ENCODE results near the gene RASAL2. TPM values are rescaled to one million over a fixed set of nuclear protein-coding genes. Genes with fewer than 3 reads are reported as not detected.

The RASAL2 gene
- not detected for total RNA-seq

DNA sequence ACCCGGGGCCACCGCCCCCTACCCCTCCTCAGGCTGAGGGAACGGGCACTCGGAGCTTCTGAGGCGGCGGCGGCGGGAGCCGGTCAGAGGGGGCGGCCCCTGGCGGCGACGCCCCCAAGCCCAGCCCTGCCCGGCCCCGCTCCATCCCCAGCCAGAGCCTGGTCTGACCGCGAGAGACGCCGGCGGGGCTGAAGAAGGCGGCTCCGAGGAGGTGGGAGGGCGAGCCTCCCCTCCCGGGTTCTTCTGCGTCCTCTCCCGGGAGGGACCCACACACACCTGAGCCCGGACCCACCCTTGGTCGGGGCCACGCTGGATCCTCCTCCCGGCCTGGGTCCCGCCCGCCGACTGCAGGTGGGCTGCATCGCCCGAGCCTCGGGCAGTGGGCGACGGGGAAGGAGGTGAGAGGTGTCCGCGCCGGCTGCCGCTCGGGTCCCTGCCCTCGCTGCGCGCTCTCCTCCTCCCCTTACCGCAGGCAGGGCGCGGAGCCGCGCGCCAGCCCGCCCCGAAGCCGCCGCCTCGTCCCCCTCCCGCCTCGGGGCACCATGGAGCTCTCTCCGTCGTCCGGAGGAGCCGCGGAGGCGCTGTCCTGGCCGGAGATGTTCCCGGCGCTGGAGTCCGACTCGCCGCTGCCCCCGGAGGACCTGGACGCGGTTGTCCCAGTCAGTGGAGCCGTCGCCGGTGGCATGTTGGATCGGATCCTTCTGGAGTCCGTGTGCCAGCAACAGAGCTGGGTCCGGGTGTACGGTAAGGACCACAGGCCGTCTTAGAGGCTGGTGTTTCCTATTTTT is at the start of gene RASAL2:
RASAL2 (plus strand) TSS at position 154 of the 788 bp plus-strand sequence; CDS start at position 543, 389 bp downstream.
- CTCF ChIA-PET, result no interaction called here

DNA sequence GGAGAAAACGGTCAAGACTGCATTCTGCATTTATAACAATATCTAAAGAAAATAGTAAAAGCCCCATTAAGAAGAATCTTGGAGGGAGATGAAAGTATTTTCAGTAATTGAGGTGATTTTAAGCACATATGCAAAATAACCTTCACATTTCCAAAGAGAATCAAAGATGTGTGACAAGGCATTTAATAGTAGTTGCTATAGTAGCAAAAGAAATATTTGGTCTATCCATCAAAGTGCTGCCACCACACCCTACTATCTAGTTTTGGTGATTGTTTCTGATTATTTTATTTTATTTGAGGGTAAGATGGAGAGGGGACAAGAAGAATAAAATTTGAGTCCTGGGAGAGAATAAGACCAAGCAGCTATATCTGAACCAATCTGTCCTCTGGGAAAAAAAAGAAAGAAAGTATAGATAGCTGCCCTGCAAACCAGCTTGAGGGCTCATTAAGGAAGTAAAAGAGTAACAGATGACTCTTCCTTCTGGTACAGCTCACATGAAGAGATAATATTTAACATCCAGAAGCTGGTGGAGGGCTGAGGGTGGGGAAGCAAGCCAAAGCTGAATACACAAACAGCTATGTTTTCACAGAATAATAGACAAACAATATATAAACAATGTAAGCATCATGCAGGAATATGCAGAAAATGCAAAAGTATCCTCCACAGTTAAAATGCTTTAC is 47.2 kb upstream of the RASAL2 start:
- POLR2A ChIA-PET, result no interaction called here
- CTCF ChIA-PET, result no interaction called here

More for the DNA sequence above, at the start of gene RASAL2:
- POLR2A ChIA-PET, result no interaction called here

DNA sequence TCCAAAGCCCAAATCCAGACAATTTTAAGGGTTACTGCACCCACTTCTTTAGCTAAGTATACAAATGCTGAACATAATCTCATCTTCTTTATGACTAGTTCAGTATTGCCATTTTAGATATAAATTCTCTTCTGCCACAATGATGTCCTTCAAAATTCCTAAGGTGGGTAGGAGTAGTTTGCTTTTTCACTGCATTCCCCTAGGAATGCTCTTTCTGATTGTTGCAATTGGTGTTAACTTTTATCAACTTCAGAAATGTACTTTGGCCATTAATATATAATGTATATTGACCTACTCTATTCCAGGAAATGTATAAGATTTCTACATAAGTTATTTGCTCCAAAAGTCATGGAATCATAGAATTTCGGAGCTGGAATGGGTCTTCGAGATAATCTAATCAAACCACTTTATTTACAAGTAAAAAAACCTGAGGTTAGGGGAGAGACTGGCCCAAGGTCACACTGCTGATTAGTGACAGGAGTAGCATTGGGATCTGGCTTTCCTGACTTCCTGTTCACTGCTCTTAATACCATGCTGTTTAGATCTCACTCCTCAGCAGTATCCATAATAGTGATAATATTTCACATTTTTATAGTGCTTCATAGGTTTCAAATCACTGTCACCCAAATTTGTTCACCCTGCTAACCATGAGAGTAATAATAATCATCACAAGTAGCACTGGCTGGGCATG is 46.4 kb upstream of the RASAL2 start:
- CTCF ChIA-PET, result no interaction called here
- POLR2A ChIA-PET, result no interaction called here

DNA sequence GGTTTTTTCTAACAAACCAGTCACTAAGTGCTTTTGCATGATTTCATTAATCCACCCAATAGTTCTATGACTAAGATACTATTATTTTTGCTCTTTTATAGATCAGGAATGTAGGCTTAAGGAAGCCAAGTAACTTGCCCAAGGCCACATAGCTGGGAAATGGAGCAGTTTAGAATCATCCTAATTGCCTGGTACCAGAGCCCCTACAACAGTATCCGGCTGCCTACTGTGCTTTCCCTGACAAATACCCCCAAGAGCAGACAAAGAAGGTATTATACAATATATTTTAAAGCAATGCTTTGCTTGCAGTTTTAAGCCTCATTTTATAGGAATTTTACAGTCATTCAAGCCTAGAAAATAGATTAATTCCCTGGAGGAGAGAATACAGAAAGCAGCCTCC is 45.5 kb upstream of the RASAL2 start:
- ChIA-PET CTCF (no interaction called here), POLR2A (no interaction called here)

DNA sequence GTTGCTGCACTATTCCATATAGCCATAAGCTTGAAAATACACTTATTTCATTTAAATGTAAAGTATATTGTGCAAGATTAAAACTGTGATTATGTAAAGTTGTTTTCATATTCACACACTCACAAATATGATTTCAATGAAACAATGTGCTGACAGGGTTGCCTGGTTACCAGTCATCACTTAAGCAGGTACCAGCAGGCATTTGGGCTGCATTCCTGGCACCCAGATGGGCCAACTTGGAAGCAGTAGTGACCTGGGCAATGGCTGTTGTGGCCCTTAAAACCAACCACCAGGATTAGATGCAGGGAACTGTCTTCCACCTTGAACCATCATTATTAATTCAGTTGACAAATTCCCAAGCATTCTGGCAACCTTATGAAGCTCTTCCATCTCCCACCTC is 45.0 kb upstream of the RASAL2 start:
- CTCF ChIA-PET, result no interaction called here
- POLR2A ChIA-PET, result no interaction called here

DNA sequence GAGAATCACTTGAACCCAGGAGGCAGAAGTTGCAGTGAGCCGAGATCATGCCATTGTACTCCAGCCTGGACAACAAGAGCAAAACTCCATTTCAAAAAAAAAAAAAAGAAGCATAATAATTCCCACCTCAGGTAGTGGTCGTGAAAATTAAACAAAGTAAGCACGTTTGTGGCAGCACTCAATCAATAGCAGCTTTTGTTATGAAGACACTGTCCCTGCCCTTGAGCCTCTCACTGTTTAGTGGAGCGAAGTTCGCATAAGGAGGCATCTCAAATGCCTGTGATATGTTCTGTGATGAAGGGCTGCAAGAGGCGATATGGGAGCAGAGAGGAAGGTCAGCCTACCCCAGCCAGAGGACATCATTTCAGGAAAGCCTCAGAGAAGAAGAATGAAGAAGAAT is 43.8 kb upstream of the RASAL2 start:
- POLR2A ChIA-PET, result no interaction called here
- CTCF ChIA-PET, result no interaction called here

DNA sequence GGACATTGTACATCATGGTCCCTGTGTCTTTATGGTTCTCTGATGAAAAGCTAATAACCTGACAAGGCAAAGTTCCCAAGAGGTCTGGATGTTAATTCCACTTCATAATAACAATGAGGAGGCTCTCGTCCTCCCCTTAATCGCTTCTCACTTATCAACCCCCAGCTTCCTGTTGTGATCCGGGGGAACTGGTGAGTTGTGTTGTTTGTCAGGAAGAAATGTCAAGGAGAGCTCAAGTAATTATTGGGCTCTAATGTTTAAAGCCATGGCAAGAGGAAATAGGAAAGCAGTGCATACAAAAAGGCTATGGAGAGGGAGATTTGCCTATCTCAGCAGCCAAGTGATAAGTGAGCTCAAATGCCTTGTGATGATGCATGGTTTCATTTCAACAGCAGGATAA is 42.8 kb upstream of the RASAL2 start:
- POLR2A ChIA-PET, result no interaction called here
- CTCF ChIA-PET, result no interaction called here

DNA sequence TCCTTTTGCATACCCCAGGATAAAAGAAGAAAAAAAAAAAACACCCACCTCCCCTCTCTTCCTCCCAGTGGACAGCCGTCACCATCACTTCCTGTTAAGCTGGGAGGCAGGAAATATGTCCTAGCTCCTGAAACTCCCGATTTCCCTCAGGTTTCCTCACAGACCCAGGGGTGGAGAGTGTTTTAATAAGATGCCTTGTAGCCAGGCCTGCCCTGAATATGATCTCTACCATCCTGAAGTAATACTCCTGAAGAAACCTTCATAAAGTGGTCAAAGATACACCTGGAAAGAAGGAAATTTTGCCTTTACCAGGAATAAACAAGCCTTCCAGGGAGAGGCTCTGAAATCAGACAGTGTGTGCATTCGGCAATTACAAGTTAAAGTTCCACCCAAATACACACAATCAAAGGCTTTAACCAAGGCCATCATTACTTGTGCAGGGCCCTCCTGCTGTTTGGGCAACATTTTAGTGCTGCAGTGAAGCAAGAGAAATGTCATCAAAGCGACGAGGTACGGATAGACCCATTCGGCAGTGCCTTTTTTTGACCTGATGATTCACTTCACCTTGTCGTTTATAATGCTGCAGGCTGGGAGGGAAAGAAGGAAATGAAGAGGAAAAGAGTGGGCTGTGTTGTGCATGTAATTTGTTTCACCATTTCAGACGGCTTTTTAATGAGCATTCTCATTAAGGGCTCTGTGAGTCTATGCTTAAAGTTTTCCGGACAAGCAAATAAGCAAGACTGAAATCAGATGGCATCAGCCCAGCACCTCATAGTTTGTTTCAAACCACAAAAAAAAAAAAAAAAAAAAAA is 41.0 kb upstream of the RASAL2 start:
- ChIA-PET POLR2A (no interaction called here), CTCF (interaction anchor here (0.7 kb wide), 1 partner anchor 11 kb away, joined by 3 read pairs; no protein-coding TSS in a partner anchor)

DNA sequence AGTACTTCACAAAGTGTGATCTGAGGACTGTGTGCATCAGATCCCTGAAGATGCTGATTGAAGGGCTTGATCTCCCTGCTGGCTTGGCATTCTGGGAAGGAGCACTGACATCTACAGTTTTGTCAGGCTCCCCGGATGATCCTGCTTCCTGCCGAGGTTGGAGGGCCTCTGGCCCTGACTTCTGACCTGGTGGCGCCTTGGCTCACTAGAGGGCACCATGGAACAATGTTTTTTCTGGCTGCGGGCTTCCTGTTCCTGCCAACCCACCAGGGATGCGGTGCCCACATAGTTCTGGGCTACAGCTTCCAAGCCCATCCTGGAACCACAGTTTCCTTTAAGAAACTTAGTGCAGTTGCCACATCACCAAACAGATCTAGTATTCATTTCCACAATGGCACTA is 38.8 kb upstream of the RASAL2 start:
- CTCF ChIA-PET, result no interaction called here
- POLR2A ChIA-PET, result no interaction called here

DNA sequence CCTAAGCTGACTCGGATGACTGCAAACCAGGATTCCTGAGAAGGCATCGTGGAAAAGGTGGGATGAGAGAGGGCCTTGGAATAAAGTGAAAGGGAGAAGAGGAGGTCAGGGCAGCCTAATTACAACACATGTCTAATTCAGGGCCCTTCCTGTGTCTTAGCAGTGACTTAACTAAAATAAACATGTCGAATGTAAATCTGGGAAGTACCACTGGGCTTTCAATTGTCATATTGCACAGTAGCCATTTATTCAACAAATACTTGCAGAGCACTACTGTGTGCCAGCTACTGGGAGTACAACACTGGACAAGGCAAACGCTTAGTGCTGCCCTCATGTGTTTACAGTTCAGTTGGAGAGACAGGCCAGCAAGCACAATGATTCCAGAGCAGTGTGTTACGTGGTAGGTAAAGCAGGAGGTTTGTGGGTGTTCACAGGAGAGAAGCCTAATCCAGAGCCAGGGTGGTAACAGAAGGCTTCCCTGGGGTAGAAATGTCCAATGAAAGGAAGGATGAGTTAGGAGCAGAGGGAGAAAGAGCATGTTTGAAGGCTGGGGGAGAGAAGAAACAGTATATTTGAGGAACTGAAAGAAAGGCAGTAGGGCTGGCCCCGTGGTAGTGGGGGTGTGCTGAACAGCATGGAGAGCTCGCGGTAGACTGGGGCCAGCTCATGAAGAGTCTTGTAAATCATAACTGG is 38.0 kb upstream of the RASAL2 start:
- CTCF ChIA-PET, result no interaction called here
- POLR2A ChIA-PET, result no interaction called here

DNA sequence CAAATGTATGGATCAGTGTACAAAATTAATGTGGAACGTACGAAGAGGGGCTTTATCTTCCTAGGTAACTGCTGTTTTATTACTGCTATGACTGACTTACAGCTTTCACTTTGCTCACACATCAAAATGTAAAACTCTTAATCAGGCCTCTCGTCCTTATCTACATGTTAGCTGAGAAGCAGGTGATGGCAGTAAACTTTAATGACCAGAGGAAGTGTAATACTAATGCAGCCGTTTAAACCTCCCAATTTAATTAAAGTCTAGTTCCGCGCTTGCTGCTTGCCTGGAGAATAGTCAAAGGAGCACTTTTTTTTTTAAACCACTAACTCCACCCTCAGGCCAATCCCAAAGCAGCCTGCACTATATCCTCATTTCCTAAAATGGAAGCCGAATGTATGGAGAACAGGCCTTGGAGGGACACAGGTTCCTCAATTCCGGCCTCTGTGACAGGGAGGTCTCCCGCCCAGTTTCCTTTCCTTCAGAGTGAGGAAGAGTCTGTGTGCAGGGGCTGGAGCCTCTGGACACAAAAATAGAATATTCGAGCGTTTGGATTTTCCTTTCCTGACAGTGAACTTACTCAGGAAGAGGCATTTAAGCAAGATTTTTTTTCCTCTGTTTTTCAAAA is 36.7 kb upstream of the RASAL2 start:
- POLR2A ChIA-PET, result no interaction called here
- CTCF ChIA-PET, result no interaction called here

DNA sequence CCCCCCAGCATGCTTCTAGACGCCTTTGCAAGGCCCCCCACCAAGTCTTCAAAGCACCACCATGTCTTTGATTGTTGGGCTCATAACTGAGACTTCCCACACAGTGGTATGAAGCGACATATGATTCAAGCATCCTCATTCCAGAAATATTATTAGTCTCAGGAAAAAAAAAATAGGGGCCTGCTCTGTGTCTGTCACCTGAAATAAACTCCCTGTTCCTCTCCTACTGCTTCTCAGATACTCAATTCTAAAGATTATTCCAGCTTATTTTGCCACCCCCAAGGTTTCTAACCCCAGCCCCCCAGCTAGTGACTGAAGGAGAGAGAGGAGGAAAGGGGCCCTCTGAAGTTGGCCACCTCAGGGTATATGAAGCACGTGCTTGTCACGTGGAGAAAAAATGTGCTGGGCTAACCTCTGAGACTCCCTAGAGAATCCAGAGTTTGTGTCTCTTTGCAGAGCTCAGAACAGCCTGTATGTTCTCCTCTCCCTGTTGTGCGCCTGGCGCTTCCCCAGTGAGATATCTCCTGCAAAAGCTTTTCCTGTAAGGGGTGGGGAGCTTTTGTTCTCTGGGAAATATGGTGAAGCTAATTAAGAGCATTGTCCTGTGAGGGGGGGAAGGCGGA is 35.9 kb upstream of the RASAL2 start:
- CTCF ChIA-PET, result no interaction called here
- POLR2A ChIA-PET, result no interaction called here

DNA sequence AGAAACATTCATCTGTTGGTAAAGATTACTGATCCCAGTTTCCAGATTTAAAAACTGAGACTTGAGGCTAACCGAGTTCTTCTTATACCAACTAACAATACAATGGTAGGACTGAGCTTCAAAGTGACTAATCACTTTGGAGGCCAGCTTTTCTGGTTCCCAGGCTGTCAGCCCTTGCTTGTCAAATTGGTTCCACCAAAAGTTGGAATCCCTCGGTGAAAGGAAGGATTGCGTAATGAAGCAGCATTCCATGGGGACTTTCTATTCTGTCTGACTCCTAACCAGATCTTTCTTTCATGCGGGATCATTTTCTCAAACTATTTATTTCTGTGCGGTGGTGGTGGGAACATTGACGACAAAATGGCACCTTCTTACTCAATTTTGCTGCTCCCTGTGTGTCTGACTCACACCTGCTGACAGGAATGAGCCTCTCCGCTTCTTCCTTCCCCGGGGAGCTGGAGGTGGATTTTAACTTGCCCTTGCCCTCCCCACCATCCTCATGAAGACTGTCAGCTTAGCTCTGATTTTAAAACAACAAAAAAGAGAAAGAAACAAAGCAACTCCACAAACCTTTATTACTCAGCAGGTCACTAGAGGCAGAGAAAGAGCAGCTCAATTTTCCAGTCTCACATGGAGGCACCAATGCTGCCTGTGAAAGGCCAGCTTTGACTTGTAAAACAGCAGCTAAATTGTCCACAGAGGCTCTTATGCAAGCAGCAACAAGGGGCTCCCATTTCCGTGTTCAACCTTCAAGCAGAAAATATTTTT is 32.9 kb upstream of the RASAL2 start:
- ChIA-PET POLR2A (no interaction called here), CTCF (no interaction called here)

DNA sequence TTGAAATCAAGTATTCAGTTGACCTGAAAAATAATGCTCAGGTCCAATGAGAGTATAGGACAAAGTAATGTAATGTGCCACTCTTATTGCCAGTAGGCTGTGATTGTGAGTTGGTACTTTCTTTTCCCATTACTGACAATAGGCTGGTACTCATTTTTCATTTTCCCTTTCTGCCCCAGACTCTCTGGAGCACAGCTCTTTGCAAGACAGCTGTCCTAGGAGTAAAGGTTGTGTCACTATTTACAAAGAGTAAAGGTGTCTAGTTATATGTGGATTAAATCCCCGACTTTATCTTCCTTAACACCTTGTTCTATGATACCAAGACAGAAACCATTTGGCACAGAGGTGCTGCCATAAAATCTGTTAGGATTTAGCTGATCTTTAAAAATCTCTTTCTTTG is 32.3 kb upstream of the RASAL2 start:
- ChIA-PET CTCF (no interaction called here), POLR2A (no interaction called here)

DNA sequence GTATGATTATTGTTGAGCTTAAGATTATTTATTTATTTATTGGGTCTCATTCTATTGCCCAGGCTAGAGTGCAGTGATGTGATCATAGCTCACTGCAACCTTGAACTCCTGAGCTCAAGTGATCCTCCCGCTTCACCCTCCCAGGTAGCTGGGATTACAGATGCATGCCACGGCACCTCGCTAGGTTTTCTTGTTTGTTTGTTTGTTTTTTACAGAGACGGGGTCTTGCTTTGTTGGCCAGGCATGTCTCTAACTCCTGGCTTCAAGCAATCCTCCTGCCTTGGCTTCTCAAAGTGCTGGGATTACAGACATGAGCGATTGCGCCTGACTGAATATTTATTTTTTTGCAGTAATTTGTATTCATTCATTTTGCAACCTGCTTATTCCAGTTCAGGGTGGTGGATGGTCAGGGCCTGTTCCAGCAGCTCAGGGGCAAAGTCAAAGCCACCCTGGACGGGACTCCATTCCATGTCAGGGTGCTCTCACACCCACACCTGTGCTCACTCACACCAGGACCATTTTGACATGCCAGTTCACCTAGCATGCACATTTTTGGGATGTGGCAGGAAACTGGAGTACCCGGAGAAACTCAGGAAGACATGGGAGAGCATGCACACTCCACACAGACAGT is 29.6 kb upstream of the RASAL2 start:
- ChIA-PET CTCF (interaction anchor here (0.6 kb wide), 1 partner anchor 12 kb away, joined by 3 read pairs; no protein-coding TSS in a partner anchor), POLR2A (no interaction called here)

DNA sequence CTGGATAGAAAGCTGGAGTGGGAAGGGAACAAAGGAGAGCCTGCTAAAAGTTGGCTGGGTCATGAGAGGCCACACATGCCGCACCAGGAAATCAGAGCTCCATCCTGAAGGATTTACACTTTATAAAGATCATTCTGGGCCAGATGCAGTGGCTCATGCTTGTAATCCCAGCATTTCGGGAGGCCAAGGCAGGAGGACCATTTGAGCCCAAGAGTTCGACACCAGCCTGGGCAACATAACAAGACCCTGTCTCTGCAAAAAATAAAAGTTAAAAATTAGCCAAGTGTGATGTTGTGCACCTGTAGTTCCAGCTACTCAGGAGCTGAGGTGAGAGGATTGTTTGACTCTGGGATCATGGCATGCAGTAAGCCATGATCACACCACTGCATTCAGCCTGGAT is 28.7 kb upstream of the RASAL2 start:
- POLR2A ChIA-PET, result no interaction called here
- CTCF ChIA-PET, result no interaction called here

DNA sequence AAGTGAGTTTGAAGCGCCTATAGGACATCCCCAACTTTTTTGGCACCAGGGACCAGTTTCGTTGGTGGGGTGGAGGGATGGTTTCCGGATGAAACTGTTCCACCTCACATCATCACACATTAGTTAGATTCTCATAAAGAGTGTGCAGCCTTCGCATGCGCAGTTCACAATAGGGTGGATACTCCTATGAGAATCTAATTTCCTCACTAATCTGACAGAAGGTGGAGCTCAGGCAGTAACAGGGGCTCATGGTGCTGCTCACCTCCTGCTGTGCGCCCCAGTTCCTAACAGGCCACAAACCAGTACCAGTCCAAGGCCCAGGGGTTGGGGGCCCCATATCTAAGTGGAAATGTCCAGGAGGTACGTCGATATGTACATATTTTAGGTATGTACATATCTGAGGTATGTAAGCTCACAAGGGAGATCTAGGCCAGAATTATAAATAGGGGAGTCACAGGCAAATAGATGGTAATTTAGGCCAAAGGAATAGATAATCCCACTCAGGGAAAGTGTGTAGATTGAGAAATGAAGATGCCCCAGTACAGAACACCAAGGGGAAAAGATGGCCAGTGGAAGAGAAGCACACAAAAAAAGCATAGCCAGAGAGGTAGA is 27.5 kb upstream of the RASAL2 start:
- ChIA-PET POLR2A (no interaction called here), CTCF (no interaction called here)
